Left forelimb (tissue), 1 donor: ENCODE measurements around the gene KCNT1.

Source experiments
- DNase-seq: peaks from one replicate; pipeline ENCODE4 v3.0.0-alpha.2; 2018; ENCODE audit warnings: low spot score

The KCNT1 gene

DNA sequence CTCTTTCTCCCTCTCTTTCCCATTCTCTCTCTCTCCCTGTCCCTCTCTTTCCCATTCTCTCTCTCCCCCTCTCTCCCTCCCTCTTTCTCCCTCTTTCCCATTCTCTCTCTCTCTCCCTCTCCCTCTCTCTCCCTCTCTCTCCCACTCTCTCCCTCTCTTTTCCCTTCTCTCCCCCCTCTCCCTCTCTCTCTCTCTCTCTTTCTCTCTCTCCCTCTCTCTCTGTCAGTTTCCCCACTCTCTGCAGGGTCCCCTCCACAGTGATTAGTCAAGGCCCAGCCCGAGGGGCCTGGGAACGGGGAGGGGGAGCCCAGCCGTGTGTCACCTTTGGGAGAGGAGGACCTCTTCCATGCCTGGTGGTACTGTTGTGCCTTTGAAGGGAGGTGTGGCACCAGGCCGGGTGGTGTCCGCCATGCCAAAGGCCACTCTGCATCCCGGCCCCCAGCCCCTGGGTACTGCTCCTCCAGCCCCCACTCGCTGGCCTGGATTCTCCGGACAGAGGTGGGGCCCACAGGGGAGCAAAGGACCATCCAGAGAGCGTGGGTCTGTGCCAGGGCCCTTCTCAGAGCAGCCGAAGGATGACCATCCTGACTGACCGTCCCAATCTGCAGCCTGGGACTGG is 25.4 kb downstream of the KCNT1 start:
- no peak for DNase-seq

- DNase-seq = no peak
Observed at GRCh38 chr9:135728436-135729110, 26.6 kb downstream of the KCNT1 start.

DNA sequence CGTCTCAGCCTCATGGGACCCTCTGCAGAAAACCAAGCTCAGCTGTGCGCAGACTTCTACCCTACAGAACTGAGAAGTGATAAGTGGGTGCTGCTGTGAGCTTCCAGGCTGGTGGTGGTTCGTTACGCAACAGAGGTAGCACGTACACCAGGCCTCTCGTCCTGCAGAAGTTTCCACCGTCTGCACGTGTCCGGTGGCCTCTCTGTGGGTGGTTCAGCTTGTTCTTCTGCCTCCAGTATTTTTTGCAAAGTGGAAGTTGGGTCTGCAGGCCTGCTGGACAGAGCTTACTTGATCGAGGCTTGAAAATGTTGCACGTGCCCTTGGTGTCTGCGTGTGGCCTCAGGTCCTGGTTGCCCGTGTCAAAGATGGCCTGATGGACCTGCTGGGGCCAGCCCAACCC is 27.5 kb downstream of the KCNT1 start:
- no peak for DNase-seq

DNA sequence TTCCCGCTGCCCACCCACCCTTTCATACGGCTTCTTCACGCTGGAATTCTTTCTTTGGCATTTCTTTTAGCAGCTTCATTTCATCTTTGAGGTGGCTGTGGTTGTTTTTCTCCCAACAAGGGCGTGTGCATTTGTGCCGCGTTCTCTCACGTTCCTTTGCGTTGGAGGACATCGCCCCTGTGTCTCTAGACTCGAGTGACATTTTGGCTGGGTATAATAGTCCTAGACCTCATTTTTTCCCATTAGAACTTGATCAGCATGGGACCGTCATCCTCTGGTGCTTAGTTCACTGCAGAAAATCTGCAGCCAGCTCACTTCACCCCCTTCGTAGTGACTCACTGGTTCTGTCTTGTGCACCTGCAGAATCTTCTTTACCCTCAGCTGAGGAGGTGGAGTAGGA is 29.5 kb downstream of the KCNT1 start:
- DNase-seq = no peak

- DNase-seq = no peak
Observed at GRCh38 chr9:135732569-135733257, 30.7 kb downstream of the KCNT1 start.

- no peak for DNase-seq
Observed at GRCh38 chr9:135734616-135735144, 32.7 kb downstream of the KCNT1 start.

DNA sequence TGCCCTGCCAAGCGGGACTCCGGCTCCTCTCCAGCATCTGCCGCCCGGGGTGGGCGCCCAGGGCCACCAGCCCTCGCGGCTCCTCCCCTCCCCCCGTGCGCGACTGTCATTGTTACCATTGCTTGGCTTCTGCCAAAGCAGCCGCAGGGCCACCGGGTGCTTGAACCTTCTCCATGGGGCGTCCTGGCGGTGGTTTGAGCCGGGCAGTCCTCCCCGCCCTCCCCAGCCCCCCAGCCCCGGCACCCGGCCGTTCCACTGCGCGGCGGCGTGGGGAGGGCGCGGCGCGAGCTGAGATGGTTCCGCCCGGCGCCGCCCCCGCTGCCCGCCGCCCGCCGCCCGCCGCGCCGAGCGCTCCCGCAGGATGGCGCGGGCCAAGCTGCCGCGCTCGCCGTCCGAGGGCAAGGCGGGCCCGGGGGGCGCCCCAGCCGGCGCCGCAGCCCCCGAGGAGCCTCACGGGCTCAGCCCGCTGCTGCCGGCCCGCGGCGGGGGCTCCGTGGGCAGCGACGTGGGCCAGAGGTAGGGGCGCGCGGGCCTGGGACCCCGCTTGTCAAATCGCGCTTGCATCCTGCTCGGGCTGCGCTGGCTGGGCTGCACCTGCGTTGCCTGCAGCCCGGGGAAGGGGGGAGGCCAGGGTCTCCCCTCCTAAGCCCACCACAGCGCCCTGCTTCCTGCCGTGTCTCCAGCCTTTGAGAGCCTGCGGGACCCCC is 34.4 kb downstream of the KCNT1 start:
- no peak for DNase-seq

DNA sequence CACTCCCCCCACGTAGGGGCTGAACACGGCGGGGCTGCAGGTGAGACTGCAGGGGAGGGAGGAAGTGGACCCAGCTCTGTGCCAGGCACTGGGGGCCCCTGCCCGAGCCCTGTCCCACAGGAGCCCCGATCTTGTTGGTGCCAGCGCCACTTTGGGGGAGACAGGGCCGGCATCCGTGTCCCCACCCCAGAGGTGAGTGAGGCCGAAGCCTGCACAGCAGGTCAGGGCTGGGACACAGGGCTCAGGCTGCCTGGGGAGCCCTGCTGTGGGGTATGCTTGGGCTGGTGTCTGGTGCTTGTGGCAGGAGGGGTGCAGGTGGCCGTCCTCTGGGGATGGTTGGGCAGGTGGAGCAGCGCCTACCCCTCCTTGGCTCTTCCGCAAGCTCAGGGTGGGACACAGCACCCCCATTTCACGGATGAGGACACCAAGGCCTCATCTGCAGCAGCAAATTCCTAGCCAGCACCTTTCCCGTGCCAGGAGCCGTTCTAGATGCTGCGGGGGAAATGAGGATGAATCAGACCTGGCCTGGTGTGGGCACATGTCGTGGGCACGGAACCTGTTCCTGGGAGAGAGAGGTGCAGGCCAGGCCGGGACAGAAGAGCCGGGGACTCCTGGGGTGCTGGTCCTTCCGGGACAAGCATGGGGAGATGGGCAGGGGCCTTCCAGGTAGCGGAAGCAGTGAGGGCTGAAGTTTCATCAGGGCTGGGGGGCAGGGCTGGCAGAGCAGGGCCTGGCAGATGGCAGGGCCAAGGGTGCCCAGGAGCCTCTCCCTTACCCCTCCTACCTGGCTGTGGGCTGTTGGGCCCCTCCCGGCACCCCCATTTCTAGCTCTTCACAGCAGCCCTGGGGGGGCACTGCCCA is 35.2 kb downstream of the KCNT1 start:
- DNase-seq = no peak

DNA sequence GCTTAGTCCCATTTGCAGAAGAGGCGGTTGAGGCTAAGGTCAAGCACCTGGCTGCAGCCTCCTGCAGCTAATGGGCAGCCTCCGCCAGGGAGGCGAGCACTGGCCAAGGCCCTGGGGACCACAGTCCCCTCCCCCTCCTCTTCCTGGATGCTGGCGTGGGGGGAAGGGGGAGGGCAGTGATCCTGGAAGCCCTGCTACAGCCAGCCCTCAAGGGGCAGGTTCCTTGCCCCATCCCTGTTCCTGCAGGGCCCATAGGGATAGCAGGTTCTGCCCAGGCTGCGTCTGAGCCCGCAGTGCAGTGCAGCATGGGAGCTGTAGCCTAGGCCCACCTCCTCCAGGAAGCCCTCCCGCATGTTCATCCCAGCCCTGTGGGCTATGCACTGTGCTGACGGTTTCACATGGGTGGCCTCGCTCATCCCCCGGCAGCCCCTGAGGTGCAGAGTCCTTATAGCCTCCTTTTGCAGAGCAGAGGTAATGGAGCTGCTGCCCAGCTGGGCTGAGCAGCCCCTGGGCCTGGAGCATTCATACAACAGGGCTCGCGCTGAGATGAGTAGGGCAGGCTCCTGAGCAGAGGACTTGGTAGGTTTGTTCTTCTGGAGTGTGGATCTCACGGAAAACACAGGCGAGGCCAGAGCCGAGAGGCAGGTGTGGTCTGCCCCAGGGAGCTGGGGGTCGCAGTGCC is 36.0 kb downstream of the KCNT1 start:
- no peak for DNase-seq

DNA sequence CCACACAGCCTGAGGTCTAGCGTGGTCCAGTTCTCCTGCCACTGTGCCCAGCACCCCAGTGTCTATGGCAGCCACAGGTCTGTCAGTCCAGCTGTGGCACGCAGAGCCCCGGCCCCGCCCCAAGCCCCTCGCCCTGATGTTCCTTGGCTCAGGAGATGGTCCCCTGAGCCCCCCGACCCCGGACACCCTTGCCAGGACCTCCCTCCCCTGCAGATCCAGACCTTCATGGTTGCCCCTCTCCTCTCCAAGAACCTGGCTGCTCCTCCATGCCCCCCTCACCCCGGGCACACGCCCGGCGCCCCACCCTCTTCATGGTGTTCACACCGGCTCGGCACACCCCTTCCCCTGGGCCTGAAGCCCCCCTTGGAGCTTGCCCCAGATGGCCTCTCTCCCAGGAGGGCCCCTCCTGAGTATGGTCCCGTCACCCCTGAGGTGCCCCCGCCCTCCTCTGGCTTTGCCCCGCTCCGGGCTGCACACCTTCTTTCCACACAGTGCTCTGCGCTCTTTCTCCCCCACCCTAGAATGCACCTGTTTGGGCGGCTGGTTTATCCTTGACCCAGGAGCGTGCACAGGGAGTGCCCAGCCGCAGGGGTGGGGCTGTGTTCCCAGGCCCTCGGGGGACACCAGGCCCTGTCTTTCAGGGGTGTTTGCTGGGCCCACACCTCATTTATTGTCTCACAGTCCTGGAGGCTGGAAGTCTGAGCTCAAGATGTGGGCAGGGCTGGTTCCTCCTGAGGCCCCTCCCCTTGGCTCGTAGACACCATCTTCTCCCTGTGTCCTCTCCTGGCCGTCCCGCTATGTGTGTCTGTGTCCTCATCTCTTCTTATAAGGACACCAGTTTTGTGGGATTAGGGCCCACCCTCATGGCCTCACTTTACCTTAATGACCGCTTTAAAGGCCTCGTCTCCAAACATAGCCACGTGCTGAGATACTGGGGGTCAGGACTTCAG is 37.6 kb downstream of the KCNT1 start:
- DNase-seq = no peak

- no peak for DNase-seq
Observed at GRCh38 chr9:135741276-135742219, 39.6 kb downstream of the KCNT1 start.

GRCh38 chr9:135743021-135743420 is 41.0 kb downstream of the KCNT1 start:
- DNase-seq = no peak

GRCh38 chr9:135743546-135744332 is 41.8 kb downstream of the KCNT1 start:
- no peak for DNase-seq

- no peak for DNase-seq
Observed at GRCh38 chr9:135744333-135745070, 42.5 kb downstream of the KCNT1 start.

DNA sequence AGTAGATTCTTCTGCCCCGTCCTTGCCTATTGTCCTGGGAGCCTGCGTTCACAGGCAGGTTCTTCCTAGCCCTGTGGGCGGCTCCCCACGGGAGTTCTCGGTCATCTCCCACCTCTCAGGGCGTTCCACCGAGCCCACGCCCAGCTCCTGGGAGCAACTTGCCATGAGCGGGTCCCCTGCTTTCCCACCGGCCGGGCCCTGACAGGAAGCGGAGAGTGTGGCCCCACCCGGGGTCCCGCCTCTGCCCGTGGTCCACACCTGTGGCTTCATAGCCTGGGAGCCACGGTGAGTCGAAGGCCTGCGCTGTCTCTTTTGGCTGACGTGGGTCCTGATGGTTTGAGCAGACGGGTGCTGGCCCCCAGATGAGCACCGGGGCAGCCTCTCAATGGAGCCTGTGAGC is 43.2 kb downstream of the KCNT1 start:
- DNase-seq = no peak

DNA sequence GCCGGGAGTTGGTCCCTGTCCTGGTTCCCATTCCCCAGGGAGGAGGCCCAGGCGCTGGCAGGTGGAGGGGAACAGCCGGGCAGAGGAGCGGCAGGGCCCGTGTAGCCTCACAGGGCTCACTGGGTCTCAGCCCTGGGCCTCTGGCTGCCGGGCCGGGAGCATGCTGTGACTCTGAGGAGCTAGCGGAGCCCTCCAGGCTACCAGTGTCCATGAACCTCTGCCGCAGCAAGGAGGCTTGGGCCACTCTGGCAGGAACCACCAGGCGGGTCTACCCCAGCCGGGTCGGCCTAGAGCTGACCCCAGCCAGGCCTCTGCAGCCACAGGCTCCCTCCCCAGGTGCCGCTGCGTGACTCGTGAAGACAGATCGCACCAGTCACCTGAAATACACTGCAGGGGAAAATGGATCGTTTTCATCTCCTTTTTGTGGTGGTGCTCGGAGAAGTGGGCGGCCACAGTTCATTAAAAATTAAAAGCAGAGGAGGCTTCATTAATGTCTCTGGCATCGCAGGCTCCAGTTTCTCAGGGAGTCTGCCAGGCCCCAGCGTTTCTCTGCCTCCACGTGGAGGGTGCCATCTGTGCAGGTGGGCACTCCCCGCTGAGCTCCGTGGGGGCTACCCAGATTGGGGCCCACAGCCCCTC is 43.8 kb downstream of the KCNT1 start:
- no peak for DNase-seq

DNA sequence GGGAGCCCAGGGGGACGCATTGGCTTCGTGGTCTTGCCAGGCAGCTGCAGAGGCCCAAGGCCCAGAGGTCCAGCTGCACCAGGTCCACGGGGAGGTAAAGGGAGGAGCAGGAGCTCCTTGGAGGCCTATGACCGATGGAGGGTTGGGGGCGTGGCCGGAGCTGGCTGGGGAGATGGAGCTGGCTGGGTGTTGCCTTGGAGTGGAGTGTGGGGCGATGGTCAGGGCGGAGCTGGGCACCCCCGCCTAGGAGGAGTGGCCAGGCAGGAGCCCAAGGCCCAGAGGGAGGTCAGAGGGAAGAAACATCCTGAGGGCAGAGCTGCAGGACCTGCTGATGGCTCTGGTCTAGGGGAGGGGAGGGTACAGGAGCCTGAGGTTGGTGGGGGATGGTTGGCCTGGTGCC is 44.6 kb downstream of the KCNT1 start:
- no peak for DNase-seq
